Measurements from ENCODE around the gene RALGAPB.
"Not testable (repeated sequence)": the region's sequence is repeated elsewhere in the genome, so short reads cannot be mapped to it uniquely, and the experiment has no call there.

The RALGAPB gene

DNA sequence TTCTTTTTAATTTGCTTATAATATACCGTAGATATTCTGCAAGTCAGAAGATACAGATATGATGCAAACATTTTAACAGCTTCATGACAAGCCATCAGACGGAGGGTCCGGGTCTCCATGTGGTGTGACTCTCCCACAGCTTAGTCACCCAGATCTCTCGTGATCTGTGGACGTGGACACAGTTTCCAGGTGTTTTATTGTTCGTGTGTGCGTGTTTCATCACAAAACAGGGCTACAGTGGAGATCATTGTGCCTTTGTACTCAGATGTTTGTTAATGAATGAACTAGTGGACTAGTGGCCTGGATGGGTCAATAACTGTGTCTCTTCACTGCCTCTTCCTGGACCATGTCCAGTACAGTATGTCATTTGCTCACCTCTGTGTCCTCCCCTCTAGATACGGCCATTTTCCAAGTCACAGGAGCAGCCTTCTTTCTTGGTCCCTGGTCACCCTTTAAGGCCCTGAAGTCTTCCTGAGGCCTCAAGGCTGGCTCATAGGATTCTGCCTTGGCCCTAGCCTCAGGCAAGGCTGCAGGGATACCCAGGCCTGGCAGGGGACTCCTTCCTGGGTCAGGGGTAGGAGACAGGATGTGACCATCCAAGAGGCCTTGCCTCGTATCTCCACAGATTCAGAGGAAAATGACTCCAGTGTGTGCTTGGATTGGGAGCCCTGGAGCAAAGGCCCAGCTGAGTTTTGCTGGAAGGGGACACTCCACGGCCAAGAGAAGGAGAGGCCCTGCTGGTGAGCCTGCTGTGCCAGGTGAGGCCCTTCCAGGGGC, 112.9 kb downstream of the RALGAPB start:
- no peak for DNase-seq (ENCODE audit: low spot score)

DNA sequence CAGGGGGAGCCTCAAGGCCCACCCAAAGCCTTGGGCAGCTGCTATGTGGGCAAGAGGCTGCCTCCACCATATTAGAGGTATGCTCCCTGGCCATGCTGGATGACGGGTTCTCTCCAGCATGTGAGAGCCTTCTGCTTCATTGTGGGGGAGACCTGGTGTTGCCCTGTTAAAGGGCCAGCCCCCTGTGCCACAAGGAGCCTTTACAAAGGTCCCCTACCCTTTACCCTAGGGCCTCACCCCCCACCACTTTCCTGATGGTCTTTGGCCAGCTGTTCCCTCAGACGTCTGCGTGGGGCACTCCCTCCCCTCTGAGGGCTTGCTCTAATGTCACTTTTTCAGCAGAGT, 113.5 kb downstream of the RALGAPB start:
- no peak for DNase-seq (ENCODE audit: low spot score)

DNA sequence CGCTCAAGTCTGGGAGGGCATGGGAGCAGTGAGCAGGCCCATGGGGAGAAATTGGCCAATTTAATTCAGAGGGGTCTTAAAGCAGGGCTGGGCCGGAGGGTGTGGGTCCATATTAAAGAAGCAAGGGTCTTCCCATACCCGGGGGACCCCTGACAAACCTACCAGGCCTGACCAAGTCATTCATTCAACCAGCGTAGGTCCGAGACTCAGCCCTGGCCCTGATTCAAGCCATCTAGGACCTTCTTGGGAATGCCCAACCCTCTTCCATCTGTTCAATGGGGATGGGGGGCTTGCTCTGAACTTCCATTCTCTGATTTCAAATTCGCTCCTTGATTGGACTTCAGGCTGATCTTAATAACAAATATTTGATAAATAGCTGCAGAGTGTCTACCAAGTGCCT, 115.7 kb downstream of the RALGAPB start:
- DNase-seq (ENCODE audit: low spot score) = no peak

DNA sequence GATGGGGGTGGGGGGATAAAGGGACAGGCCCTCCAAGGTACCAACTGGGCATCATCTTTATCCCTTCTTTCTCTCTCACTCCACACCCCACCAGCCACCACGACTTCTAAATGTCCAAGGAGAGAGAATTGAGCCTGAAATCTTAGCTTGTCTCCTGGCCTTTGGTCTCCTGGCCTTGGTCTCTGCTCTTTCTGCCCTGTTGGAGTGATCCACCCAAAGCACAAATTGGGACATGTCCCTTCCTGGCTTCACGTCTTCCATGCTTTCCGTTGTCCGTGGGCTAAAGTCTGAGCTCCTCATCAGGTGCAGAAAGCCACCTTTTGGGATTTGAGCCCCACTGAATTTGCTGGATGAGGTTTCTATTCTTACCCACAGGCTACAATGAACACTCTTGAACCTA, 116.7 kb downstream of the RALGAPB start:
- DNase-seq (ENCODE audit: low spot score) = no peak

DNA sequence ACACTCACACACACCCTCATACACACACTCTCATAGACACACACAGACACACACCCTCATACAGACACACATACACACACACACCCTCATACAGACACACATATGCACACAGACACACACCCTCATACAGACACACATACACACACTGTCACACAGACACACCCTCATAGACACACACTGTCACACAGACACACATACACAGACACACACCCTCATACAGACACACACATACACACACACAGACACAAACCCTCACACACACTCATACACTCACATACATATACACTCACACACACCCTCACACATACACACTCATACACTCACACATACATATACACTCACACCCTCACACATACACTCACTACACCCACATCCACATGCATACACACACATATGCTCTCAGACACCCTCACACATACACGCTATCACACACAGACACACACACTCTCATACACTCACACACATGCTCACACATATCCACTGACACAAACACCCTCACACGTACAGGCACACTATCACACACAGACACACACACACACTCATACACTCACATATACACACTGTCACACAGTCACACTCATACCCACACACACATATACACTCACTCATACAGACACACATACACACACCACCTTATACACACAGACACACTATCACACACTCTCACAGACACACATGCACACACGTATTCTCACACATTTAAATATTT, 117.5 kb downstream of the RALGAPB start:
- DNase-seq (ENCODE audit: low spot score) = no peak

DNA sequence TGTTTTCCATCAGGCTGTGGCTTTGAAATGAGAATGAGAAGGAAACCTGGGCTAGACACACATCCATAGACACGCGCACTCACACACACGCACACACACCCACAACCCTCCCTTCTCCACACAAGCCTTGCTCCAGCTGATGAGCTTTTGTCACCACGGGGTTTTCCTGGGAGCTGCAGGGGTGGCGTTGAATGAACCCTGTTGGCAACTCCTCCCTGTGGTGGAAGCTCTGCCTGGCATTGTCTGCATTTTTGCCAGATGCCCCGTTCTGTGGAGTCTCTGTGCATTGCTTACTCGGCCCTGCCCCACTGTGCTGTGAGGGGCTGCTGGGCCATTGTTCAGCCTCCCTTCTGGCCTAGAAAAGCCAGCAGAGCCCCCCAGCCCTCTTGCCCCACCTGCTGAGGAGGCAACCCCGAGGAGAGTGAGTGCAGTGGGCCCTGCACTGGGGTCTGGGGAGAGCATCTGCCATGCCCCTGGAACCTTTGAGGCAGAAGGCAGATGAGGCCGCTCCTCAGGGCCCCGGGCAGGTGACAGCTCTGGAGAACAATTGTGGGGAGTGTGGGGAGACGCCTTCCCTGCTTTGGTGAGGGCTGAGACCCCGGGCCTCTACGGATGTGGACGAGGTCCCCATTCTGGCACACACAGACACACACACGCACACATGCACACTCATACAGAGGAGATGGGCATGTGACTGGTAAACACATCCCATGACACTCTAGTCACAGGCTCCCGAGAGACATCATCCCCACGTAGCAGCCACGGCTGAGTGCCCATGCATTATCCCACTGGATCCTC, 118.2 kb downstream of the RALGAPB start:
- peak; percentile 22 for DNase-seq (ENCODE audit: low spot score)

DNA sequence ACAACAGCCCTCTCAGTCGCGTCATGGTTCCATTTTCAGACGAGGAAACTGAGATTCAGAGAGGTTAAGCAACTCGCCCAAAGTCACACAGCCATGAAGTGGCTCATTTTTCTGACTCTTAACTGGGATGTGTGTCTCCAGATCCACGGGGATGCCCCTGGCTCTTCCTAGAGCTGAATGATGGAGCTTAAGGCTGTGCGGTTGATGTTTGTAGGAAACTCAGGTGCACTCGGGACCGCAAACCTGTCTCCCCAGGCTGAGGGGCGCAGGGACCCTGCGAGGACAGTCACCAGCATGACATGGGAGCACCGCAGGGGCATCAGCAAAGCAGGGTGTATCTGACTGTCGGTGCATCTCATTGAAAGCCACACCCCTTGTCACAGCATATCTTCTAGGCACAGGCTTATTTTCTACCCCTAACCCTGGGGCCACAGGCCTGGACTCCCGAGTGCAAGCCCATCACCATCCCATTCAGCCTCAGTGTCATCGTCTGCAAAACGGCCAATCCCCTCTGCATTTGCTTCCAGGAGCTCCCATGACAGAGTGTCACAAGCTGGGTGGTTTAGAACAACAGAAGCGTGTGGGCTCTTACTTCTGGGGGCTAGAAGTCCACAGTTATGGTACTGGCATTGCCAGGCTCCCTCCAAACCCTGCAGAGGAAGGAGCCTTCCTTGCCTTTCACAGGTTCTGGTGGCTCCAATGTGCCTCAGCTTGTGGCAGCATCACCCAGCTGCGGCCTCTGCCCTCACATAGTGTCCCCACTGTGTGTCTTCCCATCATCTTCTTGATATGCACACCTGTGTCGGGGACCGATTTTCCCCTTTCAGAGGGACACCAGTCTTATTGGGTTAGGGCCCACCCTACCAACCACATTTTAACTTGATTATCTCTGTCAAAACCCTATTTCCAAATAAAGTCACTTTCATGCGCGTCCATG, 119.1 kb downstream of the RALGAPB start:
- DNase-seq (ENCODE audit: low spot score) = no peak

DNA sequence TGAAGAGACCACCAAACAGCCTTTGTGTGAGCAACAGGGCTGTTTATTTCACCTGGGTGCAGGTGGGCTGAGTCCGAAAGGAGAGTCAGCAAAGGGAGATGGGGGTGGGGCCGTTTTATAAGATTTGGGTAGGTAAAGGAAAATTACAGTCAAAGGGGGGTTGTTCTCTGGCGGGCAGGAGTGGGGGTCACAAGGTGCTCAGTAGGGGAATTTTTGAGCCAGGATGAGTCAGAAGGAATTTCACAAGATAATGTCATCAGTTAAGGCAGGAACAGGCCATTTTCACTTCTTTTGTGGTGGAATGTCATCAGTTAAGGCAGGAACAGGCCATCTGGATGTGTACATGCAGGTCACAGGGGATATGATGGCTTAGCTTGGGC, 119.8 kb downstream of the RALGAPB start:
- not testable (repeated sequence) for DNase-seq (ENCODE audit: low spot score)

DNA sequence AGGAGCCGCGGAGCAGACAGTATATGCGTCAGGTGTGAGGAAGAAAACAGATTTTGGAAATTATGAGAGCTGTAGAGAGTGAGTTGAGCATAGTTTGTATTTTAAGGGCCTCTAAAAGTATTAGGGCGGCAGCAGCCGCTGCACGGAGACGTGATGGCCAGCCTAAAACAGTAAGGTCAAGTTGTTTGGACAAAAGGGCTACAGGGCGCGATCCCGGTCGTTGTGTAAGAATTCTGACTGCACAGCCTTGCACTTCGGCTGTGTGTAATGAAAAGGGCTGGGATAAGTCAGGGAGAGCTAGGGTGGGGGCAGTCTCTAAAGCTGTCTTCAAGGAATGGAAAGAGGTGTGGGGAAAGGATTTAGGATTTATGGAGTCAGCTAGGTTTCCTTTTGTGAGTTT, 121.6 kb downstream of the RALGAPB start:
- DNase-seq (ENCODE audit: low spot score) = not testable (repeated sequence)

DNA sequence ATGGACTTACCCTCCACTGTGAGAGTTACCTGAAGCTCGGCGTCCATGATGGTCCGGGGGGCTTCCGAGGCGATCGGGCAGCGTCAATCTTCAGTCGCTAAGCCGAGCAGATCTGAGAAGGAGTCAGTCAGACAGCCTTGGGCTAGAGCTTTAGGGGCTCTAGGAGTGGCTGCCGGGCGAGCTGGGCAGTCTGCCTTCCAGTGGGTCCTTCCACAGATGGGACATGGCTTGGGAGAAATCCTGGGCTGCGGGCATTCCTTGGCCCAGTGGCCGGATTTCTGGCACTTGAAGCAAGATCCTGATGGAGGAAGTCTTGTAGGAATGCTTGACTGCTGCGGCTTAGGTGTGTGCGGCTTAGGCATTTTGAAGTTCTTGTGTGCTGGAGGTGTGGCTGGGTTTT, 123.2 kb downstream of the RALGAPB start:
- not testable (repeated sequence) for DNase-seq (ENCODE audit: low spot score)

DNA sequence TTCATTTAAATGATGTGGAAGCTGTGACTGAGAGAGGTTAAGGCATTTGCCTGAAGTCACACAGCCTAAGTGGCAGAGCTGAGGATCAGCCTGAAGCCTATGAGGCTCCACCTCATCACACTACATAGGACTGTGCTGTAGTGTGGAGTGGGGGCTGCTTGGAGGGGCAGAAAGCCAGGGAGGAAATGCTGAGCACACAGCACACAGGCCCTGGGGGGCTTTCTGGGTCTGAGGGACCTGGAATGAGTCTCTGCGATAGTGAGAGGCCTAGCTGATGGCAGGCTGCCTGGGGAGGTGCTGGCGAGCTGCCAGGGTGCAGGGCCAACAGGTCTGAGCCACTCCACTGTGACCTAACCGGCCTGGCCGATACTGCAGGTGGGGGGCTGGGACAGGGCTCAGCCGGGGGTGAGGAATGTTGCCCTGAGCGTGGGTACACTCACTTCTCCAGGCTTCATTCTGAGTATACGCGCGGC, 126.8 kb downstream of the RALGAPB start:
- DNase-seq (ENCODE audit: low spot score) = no peak

DNA sequence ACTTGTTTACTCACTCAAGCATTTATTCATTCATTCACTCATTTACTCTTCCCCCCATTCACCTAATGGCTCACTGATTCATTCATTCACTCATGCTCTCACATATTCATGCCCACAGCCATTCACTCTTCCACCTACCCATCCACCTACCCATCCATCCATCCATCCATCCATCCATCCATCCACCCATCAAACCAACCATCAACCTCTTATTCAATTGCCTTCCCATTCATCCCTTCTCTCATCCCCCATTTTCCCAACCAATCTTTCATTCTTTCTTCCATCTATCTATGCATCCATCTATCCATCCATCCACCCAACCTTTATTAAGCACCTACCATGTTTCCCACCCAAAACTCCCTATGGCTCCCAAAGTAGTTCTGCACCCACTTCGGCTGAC, 127.4 kb downstream of the RALGAPB start:
- DNase-seq (ENCODE audit: low spot score) = no peak

DNA sequence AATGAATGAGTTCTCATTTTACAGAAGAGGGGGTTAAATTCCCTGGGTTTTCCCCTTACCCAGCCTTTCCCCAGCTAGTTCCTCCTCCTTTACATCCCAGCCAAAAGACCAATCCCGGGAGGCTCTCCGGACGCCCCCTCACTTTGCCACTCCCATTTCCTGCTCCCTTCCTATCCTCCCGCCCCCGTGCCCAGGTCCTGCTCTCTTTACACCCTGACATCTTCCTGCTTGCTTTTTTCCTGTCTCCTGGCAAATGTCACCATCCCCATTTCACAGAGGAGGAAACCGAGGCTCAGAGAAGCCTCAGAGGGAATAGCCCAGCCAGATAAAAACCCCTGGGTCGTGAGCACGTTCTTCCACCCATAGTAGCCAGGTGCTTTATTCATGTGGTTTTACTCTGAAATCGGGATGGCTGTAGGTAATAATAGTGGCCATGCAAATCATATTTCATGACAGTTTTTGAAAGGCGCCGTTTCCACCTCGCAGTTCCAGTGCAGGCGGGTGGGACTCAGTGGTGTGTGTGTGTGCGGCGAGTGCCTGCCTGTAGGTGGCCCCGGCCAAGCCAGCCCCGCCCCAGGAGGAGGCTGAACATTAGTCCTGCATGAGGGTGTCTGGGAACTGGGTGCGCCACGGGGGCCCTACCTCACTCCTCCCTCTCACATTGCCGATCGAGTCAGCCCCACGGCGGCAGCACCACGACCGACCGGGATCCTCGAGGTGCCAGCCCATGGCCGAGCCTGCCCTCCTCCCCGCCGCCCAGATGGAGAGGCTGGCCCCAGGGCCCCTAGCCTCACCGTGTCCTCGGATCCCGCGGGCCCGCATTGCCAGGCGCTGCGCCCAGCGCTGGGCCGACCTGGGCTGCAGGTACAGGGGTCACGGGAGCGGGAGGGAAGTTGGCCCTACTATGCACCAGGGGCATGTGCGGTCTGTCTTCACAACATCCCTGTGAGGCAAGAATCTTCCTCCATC, 128.9 kb downstream of the RALGAPB start, which contains the start of gene ARHGAP40:
Gene ARHGAP40 (plus strand): TSS at position 594 of the 969 bp plus-strand sequence.
- peak; percentile 87 for DNase-seq (ENCODE audit: low spot score)

DNA sequence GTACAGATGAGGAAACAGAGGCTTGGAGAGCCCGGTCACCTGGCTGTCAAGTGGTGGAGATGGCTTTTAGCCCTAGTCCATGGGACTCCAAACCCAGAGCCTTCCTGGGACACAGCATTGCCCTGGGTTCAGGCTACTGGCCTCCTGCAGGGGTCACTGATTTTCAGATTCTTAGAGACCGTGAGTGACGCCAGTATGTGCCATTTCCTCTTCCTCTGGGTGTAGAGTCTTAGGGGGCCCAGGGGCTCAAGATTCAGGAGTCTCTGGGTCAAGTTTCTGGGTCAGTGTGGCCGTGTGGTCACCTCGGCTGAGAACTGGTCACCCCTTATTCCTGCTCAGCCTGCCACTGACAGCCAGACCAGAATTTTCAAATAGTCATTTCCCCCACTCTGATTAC, 129.5 kb downstream of the RALGAPB start:
- peak; percentile 79 for DNase-seq (ENCODE audit: low spot score)

DNA sequence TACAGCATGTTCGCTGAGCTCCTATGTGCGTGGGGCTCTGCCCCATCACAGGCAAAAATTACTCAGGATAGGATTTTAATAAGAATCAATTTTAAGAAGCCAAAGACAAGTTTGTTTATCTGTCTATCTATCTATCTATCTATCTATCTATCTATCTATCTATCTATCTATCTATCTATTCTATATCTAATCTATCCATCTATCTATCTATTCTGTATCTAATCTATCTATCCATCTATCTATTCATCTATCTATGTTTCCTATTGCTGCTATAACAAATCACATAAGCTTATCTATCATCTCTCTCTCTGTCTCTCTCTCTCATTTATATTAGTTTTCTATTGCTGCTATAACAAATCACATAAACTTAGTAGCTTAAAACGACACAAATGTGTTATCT, 130.6 kb downstream of the RALGAPB start:
- no peak for DNase-seq (ENCODE audit: low spot score)

DNA sequence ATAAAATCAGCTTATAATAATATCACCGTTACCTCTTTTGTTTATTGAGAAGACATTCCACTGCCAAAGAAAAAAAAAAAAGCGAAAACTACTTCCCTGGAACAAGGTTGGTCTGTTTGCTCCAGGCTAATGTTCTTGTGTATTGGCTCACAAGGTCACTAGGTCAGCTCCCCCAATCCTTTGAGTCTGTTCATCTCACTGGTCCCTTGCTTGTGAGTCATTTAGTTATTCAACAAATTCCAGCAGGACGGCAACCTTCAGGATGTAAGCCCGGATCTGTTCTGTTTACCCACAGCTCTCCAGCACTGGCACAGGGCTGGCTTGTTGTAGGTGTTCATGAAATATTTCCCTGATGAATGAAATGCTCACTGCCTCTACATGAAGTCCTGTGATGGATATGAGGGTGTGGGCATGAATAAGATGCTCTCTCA, 132.2 kb downstream of the RALGAPB start:
- DNase-seq (ENCODE audit: low spot score) = peak; percentile 72

DNA sequence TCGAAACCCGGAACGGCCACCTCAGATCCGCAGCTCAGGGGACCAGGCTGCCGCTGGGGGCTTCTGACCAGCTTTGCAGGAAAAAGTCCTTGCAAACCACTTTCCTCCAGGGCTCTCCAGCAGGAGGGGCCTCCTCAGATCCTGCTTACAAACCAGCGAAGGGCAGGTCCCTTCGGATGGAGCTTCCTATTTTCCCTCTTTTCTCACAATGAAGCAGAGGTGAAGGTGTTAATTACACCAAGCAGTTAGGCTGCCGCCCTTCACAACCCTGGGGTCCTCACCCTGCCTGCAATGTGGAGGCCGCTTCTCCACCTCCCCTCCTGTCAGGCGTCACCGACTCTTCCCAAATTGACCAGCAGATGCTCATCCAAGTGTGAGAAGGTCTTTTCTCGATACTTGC, 134.7 kb downstream of the RALGAPB start:
- no peak for DNase-seq (ENCODE audit: low spot score)

DNA sequence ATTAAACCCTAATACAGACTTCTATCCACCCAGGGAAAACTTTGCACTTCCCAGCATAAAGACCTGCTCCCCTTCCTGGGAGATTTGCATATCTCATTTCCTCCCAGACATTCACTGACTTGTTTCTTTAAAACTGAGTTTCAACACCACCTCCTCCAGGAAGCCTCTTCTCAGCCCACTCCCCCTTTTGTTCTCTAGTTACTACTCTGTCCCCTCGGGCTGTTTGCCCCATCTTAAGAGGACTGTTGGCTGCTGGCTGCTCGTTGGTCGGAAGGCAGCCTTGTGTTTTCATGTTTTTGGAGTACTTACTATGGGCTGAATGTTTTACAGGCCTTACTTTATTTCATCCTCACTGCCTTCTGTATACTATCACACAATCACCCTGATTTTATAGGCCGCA, 135.5 kb downstream of the RALGAPB start:
- DNase-seq (ENCODE audit: low spot score) = no peak

DNA sequence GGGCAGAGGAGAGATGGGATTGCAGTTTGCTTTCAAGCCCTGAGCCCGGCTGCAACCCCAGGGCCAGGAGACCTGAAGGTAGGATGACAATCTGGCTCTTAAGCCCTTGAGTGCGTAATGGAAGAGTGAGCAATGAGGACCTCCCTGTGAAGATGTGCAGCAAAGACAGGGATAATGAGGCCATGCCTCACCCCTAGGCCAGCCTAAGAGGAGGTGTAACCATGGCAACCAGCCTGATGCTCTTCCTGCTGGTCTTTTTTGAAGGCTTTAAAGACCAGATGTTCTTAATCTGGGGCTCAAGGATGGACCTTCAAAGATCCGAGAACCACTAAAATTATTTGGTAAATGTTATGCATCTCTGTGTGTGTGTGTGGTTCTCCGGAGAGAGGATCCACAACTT, 137.2 kb downstream of the RALGAPB start:
- DNase-seq (ENCODE audit: low spot score) = no peak

DNA sequence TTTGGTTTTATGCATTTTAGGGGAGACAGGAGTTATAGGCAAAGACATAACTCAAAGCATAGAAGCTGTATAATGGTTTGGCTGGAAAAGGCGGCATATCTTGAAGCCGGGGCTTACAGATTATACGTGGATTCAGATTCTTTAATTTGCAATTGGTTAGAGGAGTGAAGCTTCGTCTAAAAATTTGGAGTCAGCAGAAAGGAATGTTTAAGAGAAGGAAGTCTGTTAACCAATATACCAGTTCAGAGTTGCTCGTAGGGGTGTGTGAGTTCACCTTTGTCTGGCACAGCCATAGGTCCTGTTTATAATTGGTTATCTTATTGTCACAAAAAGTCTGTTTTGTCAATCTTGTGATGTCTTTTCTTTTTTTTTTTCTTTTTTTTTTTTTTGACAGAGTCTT, 137.9 kb downstream of the RALGAPB start:
- no peak for DNase-seq (ENCODE audit: low spot score)

All from RKO (cell line).